Measurements from ENCODE around the gene C16orf82. TPM values are rescaled to one million over a fixed set of nuclear protein-coding genes. Genes with fewer than 3 reads are reported as not detected.

The C16orf82 gene
- total RNA-seq, result 1 to 10 TPM in 1 of 8 experiments, under 1 TPM in 4, not detected in 3; 0.17 to 1.2 (median 0.67) TPM

DNA sequence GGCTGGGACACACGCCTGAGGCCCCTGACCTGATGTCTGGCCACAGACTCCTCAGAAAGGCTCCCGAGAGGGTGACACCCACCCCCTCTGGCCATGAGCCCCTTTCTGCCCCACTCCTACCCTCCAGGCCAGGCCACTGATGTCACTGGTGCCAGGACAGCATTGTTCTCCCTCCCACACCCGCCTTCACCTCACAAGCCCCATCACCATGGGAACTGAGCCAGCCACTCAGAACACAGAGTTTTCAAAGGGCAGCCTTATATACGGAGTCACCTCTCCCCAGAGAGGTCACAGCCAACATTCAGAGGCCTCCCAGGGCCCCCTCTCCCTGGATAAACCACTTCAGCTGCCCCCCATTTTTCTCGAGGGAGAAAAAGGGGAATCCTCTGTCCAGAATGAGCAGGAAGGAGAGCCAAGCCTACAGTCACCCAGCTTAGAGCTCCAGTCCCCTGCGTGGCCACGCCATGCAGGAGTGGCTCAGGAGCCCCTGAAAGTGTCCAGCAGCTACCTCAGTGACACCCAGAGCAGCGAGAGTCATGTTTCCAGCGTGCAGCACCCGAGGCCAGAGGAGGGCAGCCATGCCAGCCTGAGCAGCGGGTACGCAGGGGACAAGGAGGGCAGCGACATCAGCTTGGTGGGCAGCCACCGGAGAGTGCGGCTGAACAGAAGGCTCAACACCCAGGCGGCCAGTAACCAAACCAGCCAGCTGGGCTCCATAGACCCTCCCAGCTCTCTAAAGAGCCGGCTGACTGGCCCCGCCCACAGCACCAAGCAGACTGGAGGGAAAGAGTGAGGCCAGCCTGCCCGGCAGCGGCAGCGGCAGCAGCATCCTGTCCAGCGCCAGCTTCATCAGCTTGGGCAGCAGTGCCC lies at the start of gene C16orf82:
C16orf82 (plus strand) TSS at position 260 of the 870 bp plus-strand sequence.
- H3K4me1 ChIP-seq (replicated peaks in 1 of 2), result peaks cover 17 to 19% of the 10 kb centered on the region in 2 donors
- WGBS, 10 experiments, result 14 to 57% (median 33%) methylated on average over 1 to 11 of the region's 22 CpGs; no CpG with 5 or more reads in 5 of the 10 experiments
- peak within 1 kb of the TSS; percentile 32 to 33 for H3K27ac ChIP-seq
- in situ Hi-C loops (cut with MboI; ENCODE audit: low pct_unique_long_range_greater_than_20kb in 2 of 9, low sequenced_read_pairs in 9 of 9, unreplicated experiment in 9 of 9), result no loop called here
- H3K4me3 ChIP-seq, result no peak within 1 kb of the TSS
- ATAC-seq (replicated peaks in 6 of 8), result peak; percentile 62 to 92 (median 88)

DNA sequence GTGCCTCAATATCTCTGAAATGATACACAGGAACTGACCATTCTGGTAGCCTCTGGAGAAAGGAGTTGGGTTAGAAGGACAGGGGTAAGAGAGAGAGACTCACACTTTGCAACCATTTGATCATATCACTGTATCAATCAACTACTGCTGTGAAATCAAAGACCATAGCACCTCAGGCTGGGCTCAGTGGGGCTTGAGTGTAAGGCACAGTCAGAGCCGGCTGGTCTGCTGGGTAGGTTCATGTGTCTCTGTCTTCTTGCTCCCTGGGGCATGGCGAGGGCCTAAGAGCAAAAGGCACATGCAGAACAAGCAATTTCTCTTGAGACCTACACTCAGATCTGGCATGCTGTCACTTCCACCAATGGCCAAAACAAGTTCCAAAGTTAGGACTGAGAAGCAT lies 46.7 kb upstream of the C16orf82 start:
- in situ Hi-C loops (cut with MboI; ENCODE audit: low pct_unique_long_range_greater_than_20kb in 2 of 9, low sequenced_read_pairs in 9 of 9, unreplicated experiment in 9 of 9), result no loop called here
- 0 to 68% (median 29%) methylated on average over 1 to 2 of the region's 2 CpGs; no CpG with 5 or more reads in 5 of the 10 experiments for WGBS, 10 experiments
- H3K4me3 ChIP-seq, result no peak overlapping the region

DNA sequence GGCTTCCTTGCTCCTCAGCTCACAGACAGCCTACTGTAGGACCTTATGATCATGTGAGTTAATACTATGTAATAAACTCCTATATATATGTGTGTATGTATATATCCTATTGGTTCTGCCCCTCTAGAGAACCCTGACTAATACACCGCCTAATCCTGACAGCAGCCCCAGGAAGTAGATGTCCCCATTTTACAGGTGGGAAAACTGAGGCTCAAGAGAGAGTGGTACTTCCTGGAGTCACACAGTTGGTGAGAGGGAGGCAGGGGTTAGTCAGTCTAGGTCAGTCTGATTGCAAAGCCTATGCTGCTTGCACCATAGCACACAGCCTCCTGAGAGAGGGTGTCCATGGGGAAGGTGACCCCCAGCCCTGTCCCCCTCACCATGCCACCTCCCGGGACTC lies 42.7 kb upstream of the C16orf82 start:
- WGBS, 10 experiments, result 83 to 100% (median 87%) methylated on average over 1 to 2 of the region's 2 CpGs; no CpG with 5 or more reads in 6 of the 10 experiments
- no peak for ATAC-seq (replicated peaks in 6 of 8)
- H3K4me3 ChIP-seq, result no peak overlapping the region
- in situ Hi-C loops (cut with MboI; ENCODE audit: low pct_unique_long_range_greater_than_20kb in 2 of 9, low sequenced_read_pairs in 9 of 9, unreplicated experiment in 9 of 9), result no loop called here
- H3K27ac ChIP-seq, result no peak overlapping the region
- peaks cover 0 to 14% of the 10 kb centered on the region in 2 donors for H3K4me1 ChIP-seq (replicated peaks in 1 of 2)

More for the DNA sequence above, 46.7 kb upstream of the C16orf82 start:
- Histone ChIP-seq H3K4me1 (replicated peaks in 1 of 2) (no peaks in the 10 kb centered on the region), H3K27ac (no peak overlapping the region)
- no peak for ATAC-seq (replicated peaks in 6 of 8)

DNA sequence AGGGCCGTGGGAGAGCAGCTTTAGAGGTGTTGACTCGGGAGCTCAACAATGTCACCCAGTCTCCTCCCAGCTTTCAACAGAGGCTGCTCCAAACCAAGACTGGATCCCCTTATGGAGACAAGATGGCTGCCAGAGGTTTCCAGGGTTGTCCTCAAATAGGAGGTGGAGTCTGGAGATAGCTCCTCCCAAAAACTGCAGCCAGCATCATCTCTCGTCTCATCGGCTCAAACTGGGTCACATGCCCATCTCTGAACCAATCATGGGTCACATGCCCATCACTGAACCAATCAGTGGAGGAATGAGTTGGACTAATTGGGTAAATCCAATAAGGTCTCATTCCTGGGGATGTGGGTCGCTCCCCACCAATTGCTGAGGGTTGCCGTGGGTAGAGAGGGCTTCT lies 41.1 kb upstream of the C16orf82 start:
- no peak for ATAC-seq (replicated peaks in 6 of 8)
- in situ Hi-C loops (cut with MboI; ENCODE audit: low pct_unique_long_range_greater_than_20kb in 2 of 9, low sequenced_read_pairs in 9 of 9, unreplicated experiment in 9 of 9), result no loop called here

DNA sequence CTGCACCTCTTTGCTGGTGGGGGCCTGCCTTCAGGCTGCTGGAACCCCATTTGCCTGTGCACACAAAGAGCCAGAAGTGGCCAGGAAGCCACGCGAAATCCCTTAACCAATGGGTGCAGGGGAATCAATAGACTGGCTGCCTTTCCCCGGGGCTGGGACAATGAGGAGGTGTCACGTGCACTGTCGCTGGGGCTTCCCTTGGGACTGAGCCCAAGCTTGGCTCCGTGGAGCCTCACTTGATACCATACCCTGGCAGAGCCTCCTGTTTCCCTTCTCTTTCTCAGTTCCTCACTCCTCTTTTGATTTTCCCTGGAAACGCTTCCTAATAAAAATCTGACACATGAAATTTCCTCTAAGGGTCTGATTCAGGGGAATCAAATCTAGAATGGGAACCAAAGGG lies 38.8 kb upstream of the C16orf82 start:
- H3K4me1 ChIP-seq (replicated peaks in 1 of 2), result peaks cover 0 to 18% of the 10 kb centered on the region in 2 donors
- no peak for ATAC-seq (replicated peaks in 6 of 8)
- 0 to 90% (median 53%) methylated on average over 1 to 4 of the region's 7 CpGs; no CpG with 5 or more reads in 2 of the 10 experiments for WGBS, 10 experiments
- no peak overlapping the region for H3K4me3 ChIP-seq
- H3K27ac ChIP-seq, result peak overlapping the region in 1 of 2 donors; percentile 60
- in situ Hi-C loops (cut with MboI; ENCODE audit: low pct_unique_long_range_greater_than_20kb in 2 of 9, low sequenced_read_pairs in 9 of 9, unreplicated experiment in 9 of 9), result no loop called here

More for the DNA sequence above, 41.1 kb upstream of the C16orf82 start:
- no peak overlapping the region for H3K4me3 ChIP-seq
- 40 to 100% (median 69%) methylated on average over 1 to 5 of the region's 6 CpGs; no CpG with 5 or more reads in 2 of the 10 experiments for WGBS, 10 experiments
- no peak overlapping the region for H3K27ac ChIP-seq
- H3K4me1 ChIP-seq (replicated peaks in 1 of 2), result peaks cover 0 to 18% of the 10 kb centered on the region in 2 donors

DNA sequence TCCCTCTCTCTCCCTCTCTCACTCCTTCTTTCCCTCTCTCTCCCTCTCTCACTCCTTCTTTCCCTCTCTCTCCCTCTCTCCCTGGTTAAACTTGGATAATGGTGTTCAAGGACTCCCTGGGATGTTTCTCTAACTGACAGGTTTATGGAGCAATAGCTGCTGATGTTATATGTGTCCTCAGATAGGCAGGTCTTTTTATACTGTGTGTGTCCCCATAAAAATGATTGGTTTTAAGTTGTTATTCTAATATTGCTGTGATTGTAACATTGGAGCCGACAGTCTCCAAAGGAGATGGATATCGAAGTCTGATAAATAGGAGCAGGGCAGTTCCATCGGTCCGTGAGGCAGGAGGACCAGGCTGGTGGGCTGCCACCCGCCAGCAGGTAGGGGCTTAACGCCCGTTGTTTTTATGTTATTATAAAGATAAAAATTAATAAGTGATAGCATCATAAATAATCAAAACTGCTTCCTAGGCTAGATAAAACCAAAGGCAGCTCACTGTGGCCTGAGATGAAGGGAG lies 38.1 kb upstream of the C16orf82 start:
- peaks cover 0 to 18% of the 10 kb centered on the region in 2 donors for H3K4me1 ChIP-seq (replicated peaks in 1 of 2)
- ATAC-seq (replicated peaks in 6 of 8), result peak in 1 of 8 experiments; percentile 92
- WGBS, 10 experiments, result 26 to 100% (median 65%) methylated on average over 1 to 7 of the region's 7 CpGs; no CpG with 5 or more reads in 1 of the 10 experiments
- in situ Hi-C loops (cut with MboI; ENCODE audit: low pct_unique_long_range_greater_than_20kb in 2 of 9, low sequenced_read_pairs in 9 of 9, unreplicated experiment in 9 of 9), result no loop called here
- H3K27ac ChIP-seq, result peak overlapping the region in 1 of 2 donors; percentile 76
- H3K4me3 ChIP-seq, result no peak overlapping the region

DNA sequence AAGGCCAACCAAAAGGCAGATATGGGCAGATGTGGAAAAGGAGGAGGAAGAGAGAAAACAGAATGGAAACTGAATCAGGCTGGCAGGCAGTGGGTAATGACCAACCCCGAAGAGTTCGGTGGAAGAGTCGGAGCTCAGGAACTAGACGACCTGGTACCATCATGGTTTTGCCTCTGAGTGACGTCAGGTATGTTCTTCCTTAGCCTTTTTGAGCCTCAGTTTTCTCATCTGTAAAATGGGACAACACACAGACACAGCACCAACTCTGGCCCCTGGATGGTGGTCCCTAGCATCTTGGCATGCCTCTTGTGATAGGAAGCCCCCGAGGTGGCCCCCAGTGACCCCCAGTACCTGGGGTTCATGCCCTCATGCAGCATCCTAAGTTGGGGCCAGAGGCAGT lies 37.2 kb upstream of the C16orf82 start:
- ATAC-seq (replicated peaks in 6 of 8), result no peak
- Histone ChIP-seq H3K27ac (peak overlapping the region in 1 of 2 donors; percentile 76), H3K4me3 (no peak overlapping the region), H3K4me1 (replicated peaks in 1 of 2) (peaks cover 0 to 18% of the 10 kb centered on the region in 2 donors)
- 60 to 93% (median 77%) methylated on average over 1 to 2 of the region's 6 CpGs; no CpG with 5 or more reads in 6 of the 10 experiments for WGBS, 10 experiments
- in situ Hi-C loops (cut with MboI; ENCODE audit: low pct_unique_long_range_greater_than_20kb in 2 of 9, low sequenced_read_pairs in 9 of 9, unreplicated experiment in 9 of 9), result no loop called here

DNA sequence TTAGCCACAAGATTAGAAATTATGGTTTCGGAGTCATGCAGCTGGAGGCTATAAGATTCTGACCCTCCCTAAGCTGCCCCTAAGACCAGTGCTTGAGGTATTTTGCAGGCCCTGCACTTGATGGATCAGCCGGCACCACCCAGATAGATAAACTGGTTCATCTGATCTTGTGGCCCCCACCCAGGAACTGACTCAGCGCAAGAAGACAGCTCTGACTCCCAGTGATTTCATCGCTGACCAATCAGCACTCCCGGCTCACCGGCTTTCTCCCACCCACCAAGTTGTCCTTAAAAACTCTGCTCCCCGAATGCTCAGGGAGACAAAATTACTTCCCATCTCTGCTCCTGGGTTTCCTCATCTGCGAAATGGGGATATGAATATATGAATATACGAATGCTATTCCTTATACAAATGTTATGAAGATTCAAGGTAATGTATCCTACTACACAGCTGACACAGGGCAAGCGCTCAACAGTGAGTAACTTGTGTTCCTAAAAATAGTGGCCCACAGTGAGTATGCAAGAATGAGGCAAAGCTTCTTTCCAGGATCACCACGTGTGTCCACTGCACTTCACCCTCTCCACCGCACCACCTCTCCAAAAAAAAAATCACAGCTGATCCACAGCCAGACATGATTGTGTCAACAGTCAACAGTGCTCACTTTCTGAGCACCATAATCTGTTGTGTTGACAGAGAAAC lies 33.3 kb upstream of the C16orf82 start:
- in situ Hi-C loops (cut with MboI; ENCODE audit: low pct_unique_long_range_greater_than_20kb in 2 of 9, low sequenced_read_pairs in 9 of 9, unreplicated experiment in 9 of 9), result no loop called here
- Histone ChIP-seq H3K4me3 (no peak overlapping the region), H3K27ac (no peak overlapping the region), H3K4me1 (replicated peaks in 1 of 2) (peaks cover 0 to 10% of the 10 kb centered on the region in 2 donors)
- ATAC-seq (replicated peaks in 6 of 8), result peak in 2 of 8 experiments; percentile 29 to 61
- 11 to 92% (median 68%) methylated on average over 1 to 12 of the region's 12 CpGs; no CpG with 5 or more reads in 2 of the 10 experiments for WGBS, 10 experiments

DNA sequence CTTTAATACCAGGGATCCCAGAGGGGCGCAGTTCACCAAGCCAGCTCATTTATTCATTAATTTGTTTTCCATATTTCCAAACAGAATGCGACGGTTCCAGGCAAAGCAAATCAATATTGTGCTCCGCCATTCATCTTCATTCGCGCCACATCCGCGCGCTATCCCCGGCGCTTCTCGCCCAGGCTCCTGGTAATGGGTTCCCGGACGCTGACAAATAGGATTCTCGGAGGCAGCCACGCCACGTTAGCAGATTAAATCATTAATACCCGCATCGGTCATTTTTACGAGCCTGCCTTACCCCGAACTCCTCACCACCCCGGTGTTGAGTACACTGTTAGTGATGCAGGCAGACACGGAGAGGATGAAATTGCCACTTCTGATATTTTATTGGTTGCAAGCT lies 26.0 kb upstream of the C16orf82 start:
- Histone ChIP-seq H3K27ac (peak overlapping the region; percentile 18 to 46), H3K4me3 (no peak overlapping the region), H3K4me1 (replicated peaks in 1 of 2) (peaks cover 5 to 6% of the 10 kb centered on the region in 2 donors)
- ATAC-seq (replicated peaks in 6 of 8), result peak in 5 of 8 experiments; percentile 78 to 98 (median 93)
- in situ Hi-C loops (cut with MboI; ENCODE audit: low pct_unique_long_range_greater_than_20kb in 2 of 9, low sequenced_read_pairs in 9 of 9, unreplicated experiment in 9 of 9), result no loop called here
- WGBS, 10 experiments, result 17 to 81% (median 62%) methylated on average over 1 to 23 of the region's 23 CpGs

DNA sequence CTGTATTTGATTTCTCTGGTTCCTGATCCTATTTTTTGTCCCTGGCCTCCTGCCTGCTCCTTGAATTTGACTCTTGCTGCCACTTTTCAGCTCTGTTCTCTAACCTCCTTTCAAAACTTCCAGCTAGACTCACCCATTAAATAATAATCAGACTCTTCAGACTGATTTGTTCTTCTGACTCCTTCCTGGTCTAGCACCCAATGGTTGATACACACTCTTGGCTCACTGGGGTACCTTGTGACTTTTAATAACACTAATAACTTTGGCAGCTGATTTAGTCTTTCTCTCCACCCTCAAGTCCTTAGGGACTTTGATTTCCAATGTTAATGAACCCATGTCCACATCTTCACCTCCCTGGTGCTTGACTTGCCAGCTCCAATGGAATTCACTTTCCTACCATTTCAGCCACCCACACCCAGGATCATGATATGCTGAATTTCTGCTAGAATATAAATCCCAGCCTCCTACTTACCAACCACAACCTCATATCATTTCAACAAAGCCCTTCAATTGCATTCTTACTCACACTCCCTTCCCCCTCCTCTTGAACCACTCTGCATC lies 19.7 kb upstream of the C16orf82 start:
- in situ Hi-C loops (cut with MboI; ENCODE audit: low pct_unique_long_range_greater_than_20kb in 2 of 9, low sequenced_read_pairs in 9 of 9, unreplicated experiment in 9 of 9), result no loop called here
- ATAC-seq (replicated peaks in 6 of 8), result peak in 2 of 8 experiments; percentile 87 to 92

DNA sequence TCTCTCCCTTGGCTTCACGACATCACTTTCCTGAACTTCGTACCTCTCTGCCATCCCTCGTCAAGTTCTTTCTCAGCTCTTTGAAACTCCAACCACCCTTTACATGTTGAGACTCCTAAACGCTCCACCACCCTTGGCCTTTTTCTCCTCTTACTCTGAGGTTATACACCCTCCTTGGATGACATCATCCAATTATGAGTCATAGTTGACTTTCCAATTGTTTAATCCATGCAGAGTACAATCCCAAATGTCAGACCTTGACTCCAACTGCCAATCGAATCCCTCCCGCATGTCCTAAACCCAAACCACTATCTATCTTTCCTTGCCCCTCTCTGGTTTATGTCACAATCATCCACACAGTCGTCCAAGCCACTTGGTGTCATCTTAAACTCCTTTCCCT lies 18.4 kb upstream of the C16orf82 start:
- in situ Hi-C loops (cut with MboI; ENCODE audit: low pct_unique_long_range_greater_than_20kb in 2 of 9, low sequenced_read_pairs in 9 of 9, unreplicated experiment in 9 of 9), result no loop called here

More for the DNA sequence above, 19.7 kb upstream of the C16orf82 start:
- Histone ChIP-seq H3K27ac (no peak overlapping the region), H3K4me1 (replicated peaks in 1 of 2) (peaks cover 3 to 8% of the 10 kb centered on the region in 2 donors), H3K4me3 (no peak overlapping the region)

DNA sequence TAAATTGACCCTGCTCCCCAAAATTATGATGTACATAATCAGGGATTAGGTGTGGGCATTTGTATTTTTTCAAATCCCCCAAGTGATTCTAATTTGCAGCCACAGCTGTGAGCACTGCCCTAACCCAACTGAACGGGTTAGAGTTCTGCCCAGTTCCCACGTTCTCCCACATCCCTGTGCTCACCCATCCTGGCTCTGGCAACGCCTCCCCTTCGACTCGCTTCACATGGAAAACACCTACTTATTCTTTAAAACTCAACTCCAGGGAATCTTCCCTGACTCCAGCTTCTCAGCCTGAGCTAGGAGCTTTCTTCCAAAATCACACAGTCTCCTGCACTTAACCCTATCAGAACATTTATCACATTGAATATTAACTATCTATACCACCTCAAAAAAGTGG lies 17.6 kb upstream of the C16orf82 start:
- ATAC-seq (replicated peaks in 6 of 8), result no peak
- Histone ChIP-seq H3K4me1 (replicated peaks in 1 of 2) (peaks cover 6 to 9% of the 10 kb centered on the region in 2 donors), H3K27ac (no peak overlapping the region), H3K4me3 (no peak overlapping the region)
- in situ Hi-C loops (cut with MboI; ENCODE audit: low pct_unique_long_range_greater_than_20kb in 2 of 9, low sequenced_read_pairs in 9 of 9, unreplicated experiment in 9 of 9), result no loop called here
- 7 to 92% (median 47%) methylated on average over 1 to 5 of the region's 5 CpGs; no CpG with 5 or more reads in 4 of the 10 experiments for WGBS, 10 experiments

More for the DNA sequence above, 18.4 kb upstream of the C16orf82 start:
- Histone ChIP-seq H3K27ac (no peak overlapping the region), H3K4me3 (no peak overlapping the region), H3K4me1 (replicated peaks in 1 of 2) (peaks cover 6 to 9% of the 10 kb centered on the region in 2 donors)
- WGBS, 10 experiments, result 16 to 92% (median 51%) methylated on average over 2 to 7 of the region's 7 CpGs
- peak in 3 of 8 experiments; percentile 54 to 60 (median 54) for ATAC-seq (replicated peaks in 6 of 8)
